Panc1 (cell line): ENCODE measurements around the gene SCG5. TPM values are rescaled to one million over a fixed set of nuclear protein-coding genes. Genes with fewer than 3 reads are reported as not detected.

ENCODE experiments used
- ATAC-seq: fragments of 200-7000 bp; cut with Tn5 transposase; 2 replicates; pipeline ENCODE4 v1.9.1; 2020; ENCODE audit warnings: mild to moderate bottlenecking, moderate library complexity
- BruUV-seq: library from RNA; stranded (reverse); fragments of 400-500 nt; replicated peaks from 2 replicates; lab custom pipeline; 2021; lab: Mats Ljungman, UMichigan
- CTCF ChIA-PET: fragments of 300-600 bp; sonication (Branson Sonifier 250); formaldehyde crosslinking; loops from one replicate; lab custom pipeline; 2022; ENCODE audit warnings: antibody characterized with exemption; lab: Charles Lee
- POLR2A ChIA-PET: fragments of 300-600 bp; sonication (Branson Sonifier 250); formaldehyde crosslinking; loops from one replicate; lab custom pipeline; 2022; ENCODE audit warnings: antibody characterized with exemption; lab: Charles Lee
- DNase-seq: peaks from one replicate; pipeline ENCODE4 v3.0.0-alpha.2; 2010; ENCODE audit warnings: low read depth, low spot score
- H3K27ac ChIP-seq: 2 replicates; pipeline ENCODE4 v1.5.1; 2011; ENCODE audit warnings: mild to moderate bottlenecking, low read length, inconsistent platforms
- H3K27me3 ChIP-seq: fragments of 200-500 bp; sonication (Bioruptor generic); 2 replicates; pipeline ENCODE4 v1.6.0; 2014; ENCODE audit warnings: low read length, inconsistent platforms; ENCODE audit not compliant: control insufficient read depth, insufficient read depth
- H3K36me3 ChIP-seq: fragments of 200-500 bp; sonication (Bioruptor generic); 2 replicates; pipeline ENCODE4 v1.5.1; 2014; ENCODE audit warnings: inconsistent platforms, mild to moderate bottlenecking, low read length, moderate library complexity; ENCODE audit not compliant: control insufficient read depth, insufficient read depth
- H3K4me1 ChIP-seq: 2 replicates; pipeline ENCODE4 v1.5.1; 2011; ENCODE audit warnings: inconsistent platforms, mild to moderate bottlenecking, low read length, moderate library complexity; ENCODE audit not compliant: control insufficient read depth, insufficient read depth
- H3K4me3 ChIP-seq, 2 experiments: 2 replicates each; pipeline ENCODE4 v1.5.1; 2011 to 2012; ENCODE audit warnings: low read depth in 2 of 2, low read length in 2 of 2, mild to moderate bottlenecking in 2 of 2, inconsistent platforms in 1 of 2, moderate library complexity in 1 of 2
- H3K9me3 ChIP-seq: fragments of 200-500 bp; sonication (Bioruptor generic); 2 replicates; pipeline ENCODE4 v1.5.1; 2014; ENCODE audit warnings: low read depth, mild to moderate bottlenecking, inconsistent platforms, low read length, moderate library complexity; ENCODE audit not compliant: control insufficient read depth, insufficient read depth
- CTCF ChIP-seq: fragments of 450-650 bp; IDR thresholded peaks from 2 replicates; pipeline ENCODE4 v1.5.1; 2017; ENCODE audit warnings: mild to moderate bottlenecking
- POLR2AphosphoS5 ChIP-seq: IDR thresholded peaks from 2 replicates; pipeline ENCODE4 v1.6.1; 2012; ENCODE audit warnings: mild to moderate bottlenecking, low read depth, low read length, moderate library complexity
- SIN3A ChIP-seq: IDR thresholded peaks from 2 replicates; pipeline ENCODE4 v1.6.1; 2012; ENCODE audit warnings: low read depth, mild to moderate bottlenecking, low read length, moderate library complexity, borderline replicate concordance; ENCODE audit not compliant: insufficient read depth
- TCF7L2 ChIP-seq: IDR thresholded peaks from 2 replicates; pipeline ENCODE4 v1.6.1; 2011; ENCODE audit warnings: mild to moderate bottlenecking, low read depth, low read length, inconsistent platforms
- in situ Hi-C: cut with HindIII; loops from 2 replicates; pipeline ENCODE4 v1.10.0; 2016; ENCODE audit warnings: low sequenced_read_pairs, low pct_unique_long_range_greater_than_20kb
- intact Hi-C: fragments of 100-400 bp; cut with micrococcal nuclease; formaldehyde crosslinking; loops from one replicate; pipeline ENCODE4 v1.10.0; 2022; ENCODE audit not compliant: unreplicated experiment
- total RNA-seq: library from RNA; stranded (reverse); gene quantifications from one replicate; pipeline ENCODE4 v1.2.1, GENCODE V29; 2021; ENCODE audit not compliant: unreplicated experiment
- TF ChIP-seq, protein P1 (sequence below), 2 experiments: IDR thresholded peaks; 2 replicates each; pipeline ENCODE4 v1.6.1; 2011 to 2012; ENCODE audit warnings: low read depth in 2 of 2, control low read depth in 1 of 2, low read length in 1 of 2, mild to moderate bottlenecking in 1 of 2, moderate library complexity in 1 of 2; ENCODE audit not compliant: insufficient read depth in 1 of 2

Gene SCG5
- total RNA-seq, 1 experiment from 2014 or later = 0.67 TPM

DNA sequence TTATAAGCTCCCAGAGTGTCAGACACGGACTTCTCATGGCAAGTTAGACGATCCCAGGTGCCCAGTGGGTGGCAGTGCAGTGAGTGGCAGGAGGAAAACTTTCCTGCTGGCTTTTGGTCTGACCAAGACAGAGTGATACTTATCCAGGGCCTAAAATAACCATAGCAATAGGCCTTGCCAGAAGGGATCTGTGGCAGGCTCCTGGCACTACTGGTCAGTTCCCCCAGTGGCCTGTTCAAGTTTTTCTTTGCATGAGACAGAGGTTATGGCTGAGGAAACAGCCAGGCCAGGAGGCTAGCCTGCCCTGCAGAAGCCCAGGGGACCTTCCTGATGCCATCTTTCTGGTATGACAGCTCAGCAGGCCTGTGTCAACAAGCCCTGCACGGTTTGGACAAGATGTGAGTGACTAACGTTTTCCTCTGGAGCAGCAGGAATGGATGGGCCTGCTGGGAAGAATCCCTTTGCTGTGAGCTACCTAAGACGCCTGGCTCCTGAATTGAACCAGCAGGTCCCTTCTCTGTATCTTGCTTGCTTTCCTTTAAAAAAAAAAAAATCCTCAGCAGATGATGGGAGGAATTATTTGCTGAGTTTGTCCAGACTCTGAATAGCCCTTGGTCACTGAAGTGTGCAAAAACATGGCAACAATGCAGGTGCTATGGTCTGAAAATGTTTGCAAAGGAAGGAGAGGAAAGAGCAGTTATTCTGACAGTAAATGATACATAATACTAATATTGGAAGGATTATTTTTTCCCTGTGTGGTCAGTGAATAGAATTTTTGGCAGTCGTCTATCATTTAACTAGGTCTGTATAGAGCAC is 18.0 kb downstream of the SCG5 start:
- in situ Hi-C loops = no loop called here
- no peaks in the 10 kb centered on the region for H3K36me3 ChIP-seq
- DNase-seq (peak; percentile 51), ATAC-seq (peak; percentile 84)
- no peaks in the 10 kb centered on the region for H3K27me3 ChIP-seq
- ChIA-PET CTCF (interaction anchor here (0.6 to 0.7 kb wide), 2 partner anchors 9 to 325 kb away, joined by 3 to 16 read pairs; no protein-coding TSS in a partner anchor), POLR2A (no interaction called here)
- no peaks in the 10 kb centered on the region for H3K9me3 ChIP-seq
- peaks cover 6% of the 10 kb centered on the region; the same call in 1 of the 2 replicates for H3K4me1 ChIP-seq
- intact Hi-C loops = loop anchor here (5.0 to 10.0 kb wide), 3 partner anchors 295 to 473 kb away; no protein-coding TSS in a partner anchor
- no TSS peak for BruUV-seq
- no peak overlapping the region; the same call in 1 of the 2 replicates for H3K27ac ChIP-seq
- TF ChIP-seq CTCF (peak; percentile 4; the same call in 1 of the 2 replicates), TCF7L2 (no peak), SIN3A (no peak)
- TF ChIP-seq, protein P1, sequence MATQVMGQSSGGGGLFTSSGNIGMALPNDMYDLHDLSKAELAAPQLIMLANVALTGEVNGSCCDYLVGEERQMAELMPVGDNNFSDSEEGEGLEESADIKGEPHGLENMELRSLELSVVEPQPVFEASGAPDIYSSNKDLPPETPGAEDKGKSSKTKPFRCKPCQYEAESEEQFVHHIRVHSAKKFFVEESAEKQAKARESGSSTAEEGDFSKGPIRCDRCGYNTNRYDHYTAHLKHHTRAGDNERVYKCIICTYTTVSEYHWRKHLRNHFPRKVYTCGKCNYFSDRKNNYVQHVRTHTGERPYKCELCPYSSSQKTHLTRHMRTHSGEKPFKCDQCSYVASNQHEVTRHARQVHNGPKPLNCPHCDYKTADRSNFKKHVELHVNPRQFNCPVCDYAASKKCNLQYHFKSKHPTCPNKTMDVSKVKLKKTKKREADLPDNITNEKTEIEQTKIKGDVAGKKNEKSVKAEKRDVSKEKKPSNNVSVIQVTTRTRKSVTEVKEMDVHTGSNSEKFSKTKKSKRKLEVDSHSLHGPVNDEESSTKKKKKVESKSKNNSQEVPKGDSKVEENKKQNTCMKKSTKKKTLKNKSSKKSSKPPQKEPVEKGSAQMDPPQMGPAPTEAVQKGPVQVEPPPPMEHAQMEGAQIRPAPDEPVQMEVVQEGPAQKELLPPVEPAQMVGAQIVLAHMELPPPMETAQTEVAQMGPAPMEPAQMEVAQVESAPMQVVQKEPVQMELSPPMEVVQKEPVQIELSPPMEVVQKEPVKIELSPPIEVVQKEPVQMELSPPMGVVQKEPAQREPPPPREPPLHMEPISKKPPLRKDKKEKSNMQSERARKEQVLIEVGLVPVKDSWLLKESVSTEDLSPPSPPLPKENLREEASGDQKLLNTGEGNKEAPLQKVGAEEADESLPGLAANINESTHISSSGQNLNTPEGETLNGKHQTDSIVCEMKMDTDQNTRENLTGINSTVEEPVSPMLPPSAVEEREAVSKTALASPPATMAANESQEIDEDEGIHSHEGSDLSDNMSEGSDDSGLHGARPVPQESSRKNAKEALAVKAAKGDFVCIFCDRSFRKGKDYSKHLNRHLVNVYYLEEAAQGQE (IDR thresholded peaks at IDR 0.05; ENCODE audit: insufficient read depth in 1 of 2, low read depth in 2 of 2, low read length in 1 of 2) = no peak
- H3K4me3 ChIP-seq = no peak overlapping the region

DNA sequence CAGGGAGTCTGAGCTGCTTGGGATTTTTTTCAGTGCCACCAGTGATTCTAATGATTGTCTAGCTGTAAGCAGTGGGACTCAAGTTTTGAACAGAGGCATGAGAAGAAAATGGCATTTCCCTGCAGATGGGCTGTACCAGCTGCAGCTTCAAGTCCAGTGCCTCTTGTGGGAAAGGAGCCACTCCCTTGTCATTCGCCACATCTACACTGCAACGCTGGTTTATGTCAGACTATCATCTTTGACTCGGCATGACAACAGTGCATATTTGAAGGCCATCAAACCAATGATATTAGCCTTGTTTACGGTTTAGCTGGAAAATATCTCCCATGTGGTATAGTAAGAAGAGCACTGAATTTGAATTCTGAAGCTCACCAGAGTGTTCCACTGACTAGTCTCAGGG is 22.2 kb downstream of the SCG5 start:
- ChIA-PET CTCF (no interaction called here), POLR2A (no interaction called here)
- no TSS peak for BruUV-seq
- H3K9me3 ChIP-seq = no peaks in the 10 kb centered on the region
- no peak for ATAC-seq
- TF ChIP-seq SIN3A (no peak), POLR2AphosphoS5 (no peak), CTCF (no peak)
- TF ChIP-seq, protein P1 (IDR thresholded peaks at IDR 0.05; ENCODE audit: insufficient read depth in 1 of 2, low read depth in 2 of 2, low read length in 1 of 2) = no peak
- H3K36me3 ChIP-seq = no peaks in the 10 kb centered on the region
- no peak overlapping the region for H3K27ac ChIP-seq
- no peak for DNase-seq
- intact Hi-C loops (loop anchor here (5.0 to 10.0 kb wide), 3 partner anchors 291 to 469 kb away; no protein-coding TSS in a partner anchor), in situ Hi-C loops (no loop called here)
- peaks cover 6% of the 10 kb centered on the region; the same call in 1 of the 2 replicates for H3K4me1 ChIP-seq
- H3K27me3 ChIP-seq = no peaks in the 10 kb centered on the region
- no peak overlapping the region for H3K4me3 ChIP-seq
